GM12878 (cell line): ENCODE results near the gene AIRE.

Experiments used
- ATF7 ChIP-seq: fragments of 450-650 bp; IDR thresholded peaks from 2 replicates; pipeline ENCODE4 v1.6.1; 2016; ENCODE audit warnings: low read depth, mild to moderate bottlenecking
- CTCF ChIP-seq, 3 experiments: IDR thresholded peaks in 2 of 3; conservative IDR thresholded peaks in 1 of 3; 2 replicates each; pipeline ENCODE4 v1.5.1; 2011; ENCODE audit warnings: low read depth in 3 of 3, low read length in 3 of 3, mild to moderate bottlenecking in 3 of 3, control low read depth in 2 of 3, moderate library complexity in 2 of 3, inconsistent platforms in 1 of 3, mixed read lengths in 1 of 3; ENCODE audit not compliant: control insufficient read depth in 2 of 3, insufficient read depth in 1 of 3; ENCODE audit errors: extremely low read depth in 1 of 3
- MTA3 ChIP-seq: IDR thresholded peaks from 2 replicates; pipeline ENCODE4 v1.6.1; 2012; ENCODE audit warnings: low read length, inconsistent platforms, borderline replicate concordance
- POLR2A ChIP-seq: IDR thresholded peaks from 2 replicates; pipeline ENCODE4 v1.6.1; 2011; ENCODE audit warnings: low read depth, mild to moderate bottlenecking, low read length

- no peak for TF ChIP-seq CTCF (IDR thresholded peaks at IDR 0.05 in 2 of 3, conservative IDR thresholded peaks at IDR 0.05 in 1 of 3; ENCODE audit: control insufficient read depth in 2 of 3, extremely low read depth in 1 of 3, insufficient read depth in 1 of 3, low read depth in 3 of 3, low read length in 3 of 3)
- no peak for TF ChIP-seq MTA3
- no peak for TF ChIP-seq POLR2A
- TF ChIP-seq ATF7, result no peak
These were observed 59.8 kb downstream of the AIRE start for GRCh38 chr21:44345495-44345894.
